ENCODE results near the gene CCNL2.

- TF ChIP-seq CTCF (IDR thresholded peaks at IDR 0.05) (no peak), POLR2A (IDR thresholded peaks at IDR 0.05) (no peak)
Observed at GRCh38 chr1:1354271-1355247, 44.6 kb downstream of the CCNL2 start.
